ENCODE data around the gene LRRC46.
A peak's percentile ranks its signal among the peaks of the same experiment; 100 is the strongest.

Gene LRRC46

GRCh38 chr17:47820033-47820789, 11.3 kb upstream of the LRRC46 start:
- Histone ChIP-seq H3K36me3 (ENCODE audit: control insufficient read depth in 4 of 4, insufficient read depth in 4 of 4, low read length in 3 of 4) (peaks cover 4 to 60% (median 44%) of the 10 kb centered on the region in 4 experiments), H3K27me3 (replicated peaks in 2 of 5; ENCODE audit: control insufficient read depth in 4 of 5, insufficient read depth in 5 of 5, low read length in 4 of 5) (no peaks in the 10 kb centered on the region), H3K27ac (ENCODE audit: insufficient read depth in 1 of 2, low read depth in 1 of 2, low read length in 2 of 2, poor library complexity in 1 of 2, severe bottlenecking in 2 of 2) (no peak overlapping the region), H3K4me3 (ENCODE audit: control insufficient read depth in 1 of 7, extremely low read depth in 1 of 7, insufficient read depth in 4 of 7, low read depth in 2 of 7, low read length in 6 of 7) (peak overlapping the region in 3 of 7 experiments; percentile 8 to 97 (median 90)), H3K9me3 (ENCODE audit: control extremely low read depth in 1 of 5, control insufficient read depth in 4 of 5, insufficient read depth in 2 of 5, low read depth in 1 of 5, low read length in 4 of 5) (no peaks in the 10 kb centered on the region), H3K4me1 (ENCODE audit: control extremely low read depth in 1 of 4, control insufficient read depth in 4 of 4, insufficient read depth in 4 of 4, low read length in 3 of 4) (peaks cover 0 to 29% (median 23%) of the 10 kb centered on the region in 4 experiments)
- ChIA-PET POLR2A (no interaction called here), CTCF (interaction anchor here (2.2 kb wide), 1 partner anchor 20 kb away, joined by 7 read pairs; the partner anchor contains the start of gene SCRN2)
- WGBS (ENCODE audit: insufficient coverage): 86% methylated on average over 7 of the region's 12 CpGs
- DNase-seq: no peak

DNA sequence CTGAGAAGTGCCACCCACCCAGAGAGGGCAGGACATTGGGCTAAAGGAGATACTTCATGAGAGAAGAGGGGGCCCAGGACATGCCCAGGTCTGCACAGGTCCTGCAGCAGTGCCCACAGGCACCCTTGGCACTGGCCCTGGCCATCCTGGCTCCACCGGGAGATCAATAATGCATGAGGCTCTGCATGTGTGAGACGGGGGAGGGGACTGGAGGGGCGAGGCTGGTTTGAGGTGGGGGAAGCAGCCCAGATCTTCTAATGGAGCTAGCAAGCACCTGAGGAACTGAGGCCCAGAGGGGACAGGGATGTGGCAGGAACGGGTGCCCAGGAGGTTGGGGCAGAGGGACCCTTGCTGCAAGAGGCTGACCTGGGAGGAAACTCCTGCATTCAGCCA, 10.4 kb upstream of the LRRC46 start:
- Histone ChIP-seq H3K27ac (ENCODE audit: insufficient read depth in 1 of 2, low read depth in 1 of 2, low read length in 2 of 2, poor library complexity in 1 of 2, severe bottlenecking in 2 of 2) (peak overlapping the region; percentile 62 to 83), H3K27me3 (replicated peaks in 2 of 5; ENCODE audit: control insufficient read depth in 4 of 5, insufficient read depth in 5 of 5, low read length in 4 of 5) (no peaks in the 10 kb centered on the region), H3K4me3 (ENCODE audit: control insufficient read depth in 1 of 7, extremely low read depth in 1 of 7, insufficient read depth in 4 of 7, low read depth in 2 of 7, low read length in 6 of 7) (peak overlapping the region; percentile 60 to 97 (median 89)), H3K36me3 (ENCODE audit: control insufficient read depth in 4 of 4, insufficient read depth in 4 of 4, low read length in 3 of 4) (peaks cover 4 to 58% (median 43%) of the 10 kb centered on the region in 4 experiments), H3K4me1 (ENCODE audit: control extremely low read depth in 1 of 4, control insufficient read depth in 4 of 4, insufficient read depth in 4 of 4, low read length in 3 of 4) (peaks cover 0 to 29% (median 23%) of the 10 kb centered on the region in 4 experiments), H3K9me3 (ENCODE audit: control extremely low read depth in 1 of 5, control insufficient read depth in 4 of 5, insufficient read depth in 2 of 5, low read depth in 1 of 5, low read length in 4 of 5) (no peaks in the 10 kb centered on the region)
- POLR2A ChIA-PET: no interaction called here
- 0% methylated on average over 2 of the region's 4 CpGs for WGBS (ENCODE audit: insufficient coverage)
- DNase-seq: no peak
- CTCF ChIA-PET: interaction anchor here (0.7 to 2.2 kb wide), 8 partner anchors 9 to 70 kb away, joined by 3 to 11 read pairs (median 4); partner anchors contain the start of genes LRRC46, MRPL10 and SCRN2

- peak within 1 kb of the TSS; percentile 60 to 97 (median 89) for H3K4me3 ChIP-seq (ENCODE audit: control insufficient read depth in 1 of 7, extremely low read depth in 1 of 7, insufficient read depth in 4 of 7, low read depth in 2 of 7, low read length in 6 of 7)
- DNase-seq: peak; percentile 89 to 96 (median 94)
- WGBS (ENCODE audit: insufficient coverage): 8% methylated on average over 12 of the region's 21 CpGs
- CTCF ChIA-PET: interaction anchor here (0.7 to 2.2 kb wide), 10 partner anchors 9 to 70 kb away, joined by 3 to 11 read pairs (median 3); partner anchors contain the start of genes LRRC46, MRPL10 and SCRN2
- POLR2A ChIA-PET: interaction anchor here (0.8 kb wide), 1 partner anchor 149 kb away, joined by 3 read pairs; the partner anchor contains the start of gene CDK5RAP3
- H3K4me1 ChIP-seq (ENCODE audit: control extremely low read depth in 1 of 4, control insufficient read depth in 4 of 4, insufficient read depth in 4 of 4, low read length in 3 of 4): peaks cover 0 to 29% (median 23%) of the 10 kb centered on the region in 4 experiments
- no peaks in the 10 kb centered on the region for H3K27me3 ChIP-seq (replicated peaks in 2 of 5; ENCODE audit: control insufficient read depth in 4 of 5, insufficient read depth in 5 of 5, low read length in 4 of 5)
- H3K36me3 ChIP-seq (ENCODE audit: control insufficient read depth in 4 of 4, insufficient read depth in 4 of 4, low read length in 3 of 4): peaks cover 9 to 58% (median 46%) of the 10 kb centered on the region in 4 experiments
- peak within 1 kb of the TSS; percentile 62 to 83 for H3K27ac ChIP-seq (ENCODE audit: insufficient read depth in 1 of 2, low read depth in 1 of 2, low read length in 2 of 2, poor library complexity in 1 of 2, severe bottlenecking in 2 of 2)
- no peaks in the 10 kb centered on the region for H3K9me3 ChIP-seq (ENCODE audit: control extremely low read depth in 1 of 5, control insufficient read depth in 4 of 5, insufficient read depth in 2 of 5, low read depth in 1 of 5, low read length in 4 of 5)
Measured at GRCh38 chr17:47821424-47822391, 9.8 kb upstream of the LRRC46 start, which contains the start of gene OSBPL7. Gene OSBPL7 (minus strand): TSS chr17:47821794. CDS start chr17:47820278, 1,516 bp downstream.

GRCh38 chr17:47822785-47823184, 8.7 kb upstream of the LRRC46 start:
- Histone ChIP-seq H3K27ac (ENCODE audit: insufficient read depth in 1 of 2, low read depth in 1 of 2, low read length in 2 of 2, poor library complexity in 1 of 2, severe bottlenecking in 2 of 2) (no peak overlapping the region), H3K9me3 (ENCODE audit: control extremely low read depth in 1 of 5, control insufficient read depth in 4 of 5, insufficient read depth in 2 of 5, low read depth in 1 of 5, low read length in 4 of 5) (no peaks in the 10 kb centered on the region), H3K4me3 (ENCODE audit: control insufficient read depth in 1 of 7, extremely low read depth in 1 of 7, insufficient read depth in 4 of 7, low read depth in 2 of 7, low read length in 6 of 7) (no peak overlapping the region), H3K27me3 (replicated peaks in 2 of 5; ENCODE audit: control insufficient read depth in 4 of 5, insufficient read depth in 5 of 5, low read length in 4 of 5) (no peaks in the 10 kb centered on the region), H3K4me1 (ENCODE audit: control extremely low read depth in 1 of 4, control insufficient read depth in 4 of 4, insufficient read depth in 4 of 4, low read length in 3 of 4) (peaks cover 0 to 29% (median 23%) of the 10 kb centered on the region in 4 experiments), H3K36me3 (ENCODE audit: control insufficient read depth in 4 of 4, insufficient read depth in 4 of 4, low read length in 3 of 4) (peaks cover 12 to 56% (median 48%) of the 10 kb centered on the region in 4 experiments)
- no peak for DNase-seq
- CTCF ChIA-PET: interaction anchor here (0.8 to 2.2 kb wide), 5 partner anchors 8 to 68 kb away, joined by 3 to 11 read pairs (median 3); partner anchors contain the start of genes LRRC46, MRPL10 and SCRN2
- POLR2A ChIA-PET: no interaction called here
- 100% methylated on average over 4 of the region's 4 CpGs for WGBS (ENCODE audit: insufficient coverage)

GRCh38 chr17:47823519-47823918, 8.0 kb upstream of the LRRC46 start:
- 92% methylated on average over 4 of the region's 4 CpGs for WGBS (ENCODE audit: insufficient coverage)
- H3K9me3 ChIP-seq (ENCODE audit: control extremely low read depth in 1 of 5, control insufficient read depth in 4 of 5, insufficient read depth in 2 of 5, low read depth in 1 of 5, low read length in 4 of 5): no peaks in the 10 kb centered on the region
- DNase-seq: no peak
- ChIA-PET CTCF (interaction anchor here (1.5 kb wide), 1 partner anchor 67 kb away, joined by 3 read pairs; no protein-coding TSS in a partner anchor), POLR2A (no interaction called here)
- peaks cover 15 to 53% (median 47%) of the 10 kb centered on the region in 4 experiments for H3K36me3 ChIP-seq (ENCODE audit: control insufficient read depth in 4 of 4, insufficient read depth in 4 of 4, low read length in 3 of 4)
- H3K27ac ChIP-seq (ENCODE audit: insufficient read depth in 1 of 2, low read depth in 1 of 2, low read length in 2 of 2, poor library complexity in 1 of 2, severe bottlenecking in 2 of 2): no peak overlapping the region
- no peak overlapping the region for H3K4me3 ChIP-seq (ENCODE audit: control insufficient read depth in 1 of 7, extremely low read depth in 1 of 7, insufficient read depth in 4 of 7, low read depth in 2 of 7, low read length in 6 of 7)
- no peaks in the 10 kb centered on the region for H3K27me3 ChIP-seq (replicated peaks in 2 of 5; ENCODE audit: control insufficient read depth in 4 of 5, insufficient read depth in 5 of 5, low read length in 4 of 5)
- H3K4me1 ChIP-seq (ENCODE audit: control extremely low read depth in 1 of 4, control insufficient read depth in 4 of 4, insufficient read depth in 4 of 4, low read length in 3 of 4): peaks cover 0 to 29% (median 23%) of the 10 kb centered on the region in 4 experiments

DNA sequence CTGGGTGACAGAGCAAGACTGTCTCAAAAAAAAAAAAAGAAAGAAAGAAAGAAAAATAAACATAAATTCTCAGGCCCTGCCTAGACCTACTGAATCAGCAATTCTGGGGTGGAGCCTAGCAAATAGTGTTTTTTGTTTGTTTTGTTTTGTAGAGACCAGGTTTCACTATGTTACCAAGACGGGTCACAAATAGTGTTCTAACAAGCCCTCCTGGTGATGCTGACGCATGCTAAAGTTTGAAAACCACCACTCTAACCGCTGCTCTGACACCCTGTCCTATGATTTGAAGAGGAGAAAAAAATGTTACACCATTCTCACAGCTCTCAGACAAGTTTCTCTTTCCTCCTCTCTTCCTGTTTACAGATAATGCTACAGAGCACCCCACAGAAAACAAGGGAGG, 1.6 kb upstream of the LRRC46 start:
- ChIA-PET CTCF (interaction anchor here (0.9 kb wide), 1 partner anchor 187 kb away, joined by 4 read pairs; no protein-coding TSS in a partner anchor), POLR2A (no interaction called here)
- Histone ChIP-seq H3K4me1 (ENCODE audit: control extremely low read depth in 1 of 4, control insufficient read depth in 4 of 4, insufficient read depth in 4 of 4, low read length in 3 of 4) (peaks cover 11 to 38% (median 34%) of the 10 kb centered on the region in 4 experiments), H3K4me3 (ENCODE audit: control insufficient read depth in 1 of 7, extremely low read depth in 1 of 7, insufficient read depth in 4 of 7, low read depth in 2 of 7, low read length in 6 of 7) (peak overlapping the region in 1 of 7 experiments; percentile 91), H3K9me3 (ENCODE audit: control extremely low read depth in 1 of 5, control insufficient read depth in 4 of 5, insufficient read depth in 2 of 5, low read depth in 1 of 5, low read length in 4 of 5) (no peaks in the 10 kb centered on the region), H3K36me3 (ENCODE audit: control insufficient read depth in 4 of 4, insufficient read depth in 4 of 4, low read length in 3 of 4) (peaks cover 17 to 29% (median 27%) of the 10 kb centered on the region in 4 experiments), H3K27me3 (replicated peaks in 2 of 5; ENCODE audit: control insufficient read depth in 4 of 5, insufficient read depth in 5 of 5, low read length in 4 of 5) (no peaks in the 10 kb centered on the region), H3K27ac (ENCODE audit: insufficient read depth in 1 of 2, low read depth in 1 of 2, low read length in 2 of 2, poor library complexity in 1 of 2, severe bottlenecking in 2 of 2) (no peak overlapping the region)
- no peak for DNase-seq
- 67% methylated on average over 1 of the region's 3 CpGs for WGBS (ENCODE audit: insufficient coverage)
